ENCODE data around the gene FRMD1.

Gene FRMD1

DNA sequence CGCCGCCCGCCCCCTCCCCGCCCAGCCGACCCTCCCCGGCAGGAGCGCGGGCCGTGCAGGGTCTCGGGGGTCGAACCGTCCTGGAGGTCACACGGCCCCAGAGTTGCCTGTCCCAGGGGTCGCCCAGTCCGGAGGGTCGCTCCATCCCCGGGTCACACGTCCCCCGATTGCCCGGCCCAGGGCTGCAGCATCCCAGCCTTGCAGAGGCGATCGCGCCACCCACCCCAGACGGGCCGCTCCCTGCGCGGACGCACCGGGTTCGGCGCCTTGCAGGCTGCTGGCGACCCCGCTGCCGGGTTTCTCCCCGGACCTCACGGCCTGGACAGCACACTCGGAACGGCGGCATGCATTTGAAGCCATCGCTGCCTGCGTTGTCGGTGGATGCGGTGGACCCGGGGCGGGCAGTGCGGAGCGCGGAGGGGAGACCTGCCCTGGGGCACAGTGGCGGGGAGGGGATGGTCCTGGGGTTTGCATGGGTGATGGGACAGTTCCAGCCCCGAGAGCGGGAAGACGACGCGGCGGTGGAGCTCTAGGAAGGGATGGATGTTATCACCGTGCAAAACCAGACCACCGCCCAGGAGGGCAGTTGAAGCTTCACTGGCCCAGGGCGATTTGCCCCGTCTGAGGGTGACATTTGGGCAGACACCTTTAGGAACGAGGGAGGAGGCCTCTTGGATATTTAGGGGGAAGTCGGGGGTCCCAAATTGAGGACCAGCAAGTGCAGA is 22.7 kb upstream of the FRMD1 start:
- no peak for TF ChIP-seq EZH2 (IDR thresholded peaks at IDR 0.05; ENCODE audit: borderline replicate concordance, low read depth, low read length, severe bottlenecking)
- TF ChIP-seq, protein P1, sequence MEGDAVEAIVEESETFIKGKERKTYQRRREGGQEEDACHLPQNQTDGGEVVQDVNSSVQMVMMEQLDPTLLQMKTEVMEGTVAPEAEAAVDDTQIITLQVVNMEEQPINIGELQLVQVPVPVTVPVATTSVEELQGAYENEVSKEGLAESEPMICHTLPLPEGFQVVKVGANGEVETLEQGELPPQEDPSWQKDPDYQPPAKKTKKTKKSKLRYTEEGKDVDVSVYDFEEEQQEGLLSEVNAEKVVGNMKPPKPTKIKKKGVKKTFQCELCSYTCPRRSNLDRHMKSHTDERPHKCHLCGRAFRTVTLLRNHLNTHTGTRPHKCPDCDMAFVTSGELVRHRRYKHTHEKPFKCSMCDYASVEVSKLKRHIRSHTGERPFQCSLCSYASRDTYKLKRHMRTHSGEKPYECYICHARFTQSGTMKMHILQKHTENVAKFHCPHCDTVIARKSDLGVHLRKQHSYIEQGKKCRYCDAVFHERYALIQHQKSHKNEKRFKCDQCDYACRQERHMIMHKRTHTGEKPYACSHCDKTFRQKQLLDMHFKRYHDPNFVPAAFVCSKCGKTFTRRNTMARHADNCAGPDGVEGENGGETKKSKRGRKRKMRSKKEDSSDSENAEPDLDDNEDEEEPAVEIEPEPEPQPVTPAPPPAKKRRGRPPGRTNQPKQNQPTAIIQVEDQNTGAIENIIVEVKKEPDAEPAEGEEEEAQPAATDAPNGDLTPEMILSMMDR (IDR thresholded peaks at IDR 0.05; ENCODE audit: borderline replicate concordance, extremely low read depth, low read length, poor library complexity, severe bottlenecking), result no peak
- Histone ChIP-seq H3K36me3 (ENCODE audit: insufficient read depth, low read length) (no peaks in the 10 kb centered on the region), H3K9ac (ENCODE audit: low read depth, low read length) (no peak overlapping the region), H4K20me1 (ENCODE audit: insufficient read depth, low read length) (no peaks in the 10 kb centered on the region), H3K27me3 (ENCODE audit: insufficient read depth, low read length, poor library complexity) (no peaks in the 10 kb centered on the region), H3K4me2 (ENCODE audit: insufficient read depth, low read length) (no peak overlapping the region), H3K27ac (ENCODE audit: low read length) (no peak overlapping the region), H3K4me1 (ENCODE audit: insufficient read depth, low read length) (no peaks in the 10 kb centered on the region), H3K79me2 (ENCODE audit: insufficient read depth, low read length) (no peaks in the 10 kb centered on the region), H3K9me3 (ENCODE audit: insufficient read depth, low read length, severe bottlenecking) (peaks cover 2% of the 10 kb centered on the region), H3K4me3 (ENCODE audit: low read depth in 1 of 2, low read length in 2 of 2) (no peak overlapping the region), H2AFZ (ENCODE audit: low read depth, low read length) (no peak overlapping the region)
- no peak for ATAC-seq (ENCODE audit: insufficient read depth, low read depth)
- no peak for DNase-seq

DNA sequence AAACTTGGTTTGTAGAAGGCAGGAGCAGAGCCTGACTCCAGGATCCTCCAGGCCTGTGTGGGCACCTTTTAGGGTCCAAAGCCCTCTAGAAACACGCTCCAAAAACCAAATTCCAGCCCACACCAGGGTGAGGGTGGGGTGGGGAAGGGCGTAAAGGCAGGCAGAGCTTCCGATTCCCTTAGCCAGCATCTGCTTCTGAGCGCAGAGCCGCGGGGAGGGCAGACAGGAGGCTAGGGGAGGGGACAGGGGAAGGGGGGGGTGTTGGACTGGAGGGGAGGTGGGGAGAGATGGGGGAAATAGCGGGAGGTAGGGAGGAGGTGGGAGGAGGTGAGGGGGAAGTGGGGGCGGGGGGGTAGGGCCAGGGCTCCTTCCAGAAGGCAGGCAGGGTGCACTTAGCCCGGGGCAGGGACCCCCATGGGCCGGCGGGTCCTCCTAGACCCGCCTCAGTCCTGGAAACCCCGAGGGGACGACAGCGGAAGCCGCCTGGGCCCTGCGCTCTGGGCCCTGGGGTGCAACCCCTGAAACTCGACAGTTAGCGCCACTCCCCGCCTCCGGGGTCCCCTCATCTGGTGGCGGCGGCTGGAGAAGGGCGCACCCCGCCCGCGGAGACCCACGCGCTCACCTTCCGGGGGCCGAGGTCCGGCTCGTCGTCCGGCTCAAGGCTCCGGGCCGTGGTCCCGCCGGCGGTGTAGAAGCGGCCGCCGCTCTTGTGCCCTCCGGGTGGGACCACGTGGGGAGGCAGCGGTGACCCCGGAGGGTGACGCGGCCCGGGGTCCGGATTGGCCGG is 22.0 kb upstream of the FRMD1 start:
- Histone ChIP-seq H2AFZ (ENCODE audit: low read depth, low read length) (no peak overlapping the region), H3K9ac (ENCODE audit: low read depth, low read length) (no peak overlapping the region), H3K27me3 (ENCODE audit: insufficient read depth, low read length, poor library complexity) (no peaks in the 10 kb centered on the region), H3K4me1 (ENCODE audit: insufficient read depth, low read length) (no peaks in the 10 kb centered on the region), H3K4me2 (ENCODE audit: insufficient read depth, low read length) (no peak overlapping the region), H4K20me1 (ENCODE audit: insufficient read depth, low read length) (no peaks in the 10 kb centered on the region), H3K4me3 (ENCODE audit: low read depth in 1 of 2, low read length in 2 of 2) (no peak overlapping the region), H3K36me3 (ENCODE audit: insufficient read depth, low read length) (no peaks in the 10 kb centered on the region), H3K9me3 (ENCODE audit: insufficient read depth, low read length, severe bottlenecking) (peaks cover 2% of the 10 kb centered on the region), H3K27ac (ENCODE audit: low read length) (no peak overlapping the region), H3K79me2 (ENCODE audit: insufficient read depth, low read length) (no peaks in the 10 kb centered on the region)
- ATAC-seq (ENCODE audit: insufficient read depth, low read depth) (no peak), DNase-seq (no peak)
- TF ChIP-seq, protein P1 (IDR thresholded peaks at IDR 0.05; ENCODE audit: borderline replicate concordance, extremely low read depth, low read length, poor library complexity, severe bottlenecking), result no peak
- TF ChIP-seq EZH2 (IDR thresholded peaks at IDR 0.05; ENCODE audit: borderline replicate concordance, low read depth, low read length, severe bottlenecking), result no peak

- Histone ChIP-seq H3K27me3 (ENCODE audit: insufficient read depth, low read length, poor library complexity) (no peaks in the 10 kb centered on the region), H3K4me1 (ENCODE audit: insufficient read depth, low read length) (no peaks in the 10 kb centered on the region)
- no peak for DNase-seq
Observed at GRCh38 chr6:168100011-168100802, 21.2 kb upstream of the FRMD1 start.

More at GRCh38 chr6:168100011-168100802, 21.2 kb upstream of the FRMD1 start:
- H3K36me3 ChIP-seq (ENCODE audit: insufficient read depth, low read length), result no peaks in the 10 kb centered on the region
- H2AFZ ChIP-seq (ENCODE audit: low read depth, low read length), result no peak overlapping the region
- H3K27ac ChIP-seq (ENCODE audit: low read length), result no peak overlapping the region
- no peaks in the 10 kb centered on the region for H3K79me2 ChIP-seq (ENCODE audit: insufficient read depth, low read length)
- H3K9me3 ChIP-seq (ENCODE audit: insufficient read depth, low read length, severe bottlenecking), result peaks cover 2% of the 10 kb centered on the region
- H3K9ac ChIP-seq (ENCODE audit: low read depth, low read length), result no peak overlapping the region
- no peaks in the 10 kb centered on the region for H4K20me1 ChIP-seq (ENCODE audit: insufficient read depth, low read length)
- ATAC-seq (ENCODE audit: insufficient read depth, low read depth), result no peak
- H3K4me2 ChIP-seq (ENCODE audit: insufficient read depth, low read length), result no peak overlapping the region
- no peak overlapping the region for H3K4me3 ChIP-seq (ENCODE audit: low read depth in 1 of 2, low read length in 2 of 2)
- TF ChIP-seq, protein P1 (IDR thresholded peaks at IDR 0.05; ENCODE audit: borderline replicate concordance, extremely low read depth, low read length, poor library complexity, severe bottlenecking), result no peak
